Stimulated activated CD8-positive, alpha-beta memory T cell treated with anti-CD3 and anti-CD28 coated beads, Interleukin-7, amount 100 ng/mL, for 48 hours (primary cell): ENCODE data around the gene P2RY8.

Source experiments
- DNase-seq, 2 donors: peaks; one replicate each; pipeline ENCODE4 v3.0.0-alpha.2; 2020; ENCODE audit warnings: low read depth in 1 of 2; ENCODE audit errors: extremely low read depth in 1 of 2

The P2RY8 gene

DNA sequence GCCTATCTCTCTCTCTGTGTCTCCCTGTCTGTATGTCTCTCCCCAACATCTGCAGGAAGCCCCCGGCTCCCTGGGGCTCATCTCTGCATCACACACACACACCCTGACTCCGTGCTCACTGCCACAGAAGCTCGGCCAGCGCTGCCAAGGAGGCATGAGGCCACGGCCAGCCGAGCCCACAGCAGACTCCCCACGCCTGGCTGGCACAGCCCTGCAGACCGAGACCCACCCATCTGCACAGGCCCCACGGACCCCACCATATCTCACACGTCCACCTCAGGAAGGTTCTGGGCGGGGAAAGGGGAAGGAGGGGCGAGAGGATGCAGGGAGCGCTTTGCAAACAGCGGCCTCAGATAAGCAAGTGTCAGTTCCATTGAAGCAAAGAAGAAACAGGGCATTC lies 116.6 kb downstream of the P2RY8 start:
- DNase-seq, result no peak

DNA sequence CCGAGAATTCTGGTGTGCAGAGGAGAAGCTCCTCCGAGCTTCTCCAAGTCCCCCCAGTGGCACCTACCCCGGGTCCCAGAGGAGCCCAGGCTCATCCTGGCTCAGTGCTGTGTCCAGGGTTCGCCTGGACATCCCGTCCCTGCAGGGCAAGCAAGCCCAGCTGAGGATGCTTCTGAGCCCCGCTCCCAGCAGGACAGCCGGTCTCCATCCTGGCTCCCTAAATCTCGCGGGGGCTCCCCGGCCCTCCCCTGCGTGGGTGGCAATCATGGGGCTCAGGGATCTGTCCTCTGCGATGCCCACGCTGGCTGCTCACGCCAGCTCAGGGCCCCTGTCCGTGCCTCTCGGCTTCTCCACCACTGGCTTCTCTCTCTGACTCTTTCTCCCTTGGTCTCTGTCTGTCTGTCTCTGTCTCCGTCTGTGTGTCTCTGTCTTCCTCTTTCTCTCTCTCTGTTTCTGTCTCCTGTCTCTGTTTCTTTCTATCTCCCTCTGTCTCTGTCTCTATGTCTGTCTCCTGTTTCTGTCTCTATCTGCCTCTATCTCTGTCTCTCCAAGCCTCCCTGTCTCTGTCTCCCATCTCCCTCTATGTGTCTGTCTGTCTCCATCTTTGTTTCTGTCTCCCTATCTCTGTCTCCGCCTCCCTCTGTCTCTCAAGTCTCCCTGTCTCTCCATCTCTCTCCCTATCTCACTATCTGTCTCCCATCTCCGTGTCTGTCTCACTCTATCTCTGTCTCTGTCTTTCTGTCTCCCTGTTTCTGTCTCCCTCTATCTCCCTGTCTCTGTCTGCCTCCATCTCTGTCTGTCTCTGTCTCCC lies 117.2 kb downstream of the P2RY8 start:
- DNase-seq, result no peak

DNA sequence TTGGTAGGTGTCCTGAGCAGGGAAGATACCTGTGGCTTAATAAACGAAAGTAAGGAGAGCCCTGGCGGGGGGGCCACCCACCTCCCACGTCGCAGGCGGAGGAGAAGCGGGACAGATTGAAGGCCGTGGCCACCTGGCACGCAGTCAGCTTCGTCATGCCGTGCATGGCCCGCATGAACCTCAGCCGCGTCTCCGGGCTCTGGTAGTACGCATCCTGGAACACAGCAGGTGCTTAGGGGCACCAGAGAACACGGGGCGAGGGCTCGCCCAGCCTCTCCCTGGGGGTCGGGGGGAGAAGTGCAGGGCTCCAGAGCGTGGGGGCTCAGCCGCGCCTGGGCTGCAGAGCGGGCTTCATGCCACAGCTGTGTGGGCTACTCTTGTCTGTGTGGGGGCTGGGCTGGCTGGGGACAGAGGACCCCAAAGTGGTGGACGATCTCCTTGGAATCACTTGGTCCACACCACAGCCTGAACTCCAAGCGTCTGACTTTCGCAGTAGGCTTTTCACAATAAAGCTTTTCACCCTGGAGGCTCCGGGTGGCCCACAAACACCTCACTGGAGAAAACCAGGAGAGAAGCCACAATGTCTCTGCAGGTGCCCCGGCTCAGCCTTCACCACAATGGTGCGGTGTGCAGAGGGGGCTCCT lies 118.0 kb downstream of the P2RY8 start:
- DNase-seq, result no peak

DNA sequence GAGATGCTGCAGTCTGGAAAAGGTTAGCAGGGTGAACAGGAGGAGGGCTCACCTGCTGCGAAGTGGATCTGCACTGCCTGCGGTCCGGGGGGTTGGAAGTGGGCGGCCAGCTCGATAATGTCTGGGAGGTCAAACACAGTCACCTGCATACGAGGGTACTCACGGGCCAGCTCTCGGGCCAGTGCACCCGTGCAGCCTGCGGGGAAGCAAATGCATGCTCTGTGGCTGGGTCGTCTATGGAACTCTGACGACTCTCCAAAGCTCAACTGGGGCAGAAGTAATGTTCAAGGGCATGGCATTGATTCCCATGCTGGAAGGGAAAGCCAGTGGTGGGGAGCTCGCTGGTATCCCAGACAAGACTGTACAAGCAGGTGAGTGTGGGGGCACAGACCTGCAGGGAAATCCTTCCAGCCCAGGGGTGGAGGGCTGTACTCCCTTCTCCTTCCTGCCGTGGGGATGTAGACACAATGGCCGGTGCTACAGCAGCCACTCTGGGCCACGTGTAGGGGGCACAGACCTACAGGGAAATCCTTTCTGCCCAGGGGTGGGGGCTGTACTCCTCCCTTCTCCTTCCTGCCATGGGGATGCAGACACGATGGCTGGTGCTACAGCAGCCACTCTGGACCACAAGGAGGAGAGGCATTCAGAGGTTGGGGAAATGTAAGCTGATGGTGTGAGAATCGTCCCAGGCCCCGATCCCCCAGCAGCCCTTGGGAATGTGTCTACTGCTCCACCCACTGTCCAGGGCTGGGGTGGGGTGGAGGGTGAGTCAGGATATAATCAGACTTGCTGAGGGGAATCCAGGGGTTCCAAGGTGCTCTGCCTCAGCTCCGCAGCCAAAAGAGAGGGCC lies 118.8 kb downstream of the P2RY8 start:
- DNase-seq, result no peak

DNA sequence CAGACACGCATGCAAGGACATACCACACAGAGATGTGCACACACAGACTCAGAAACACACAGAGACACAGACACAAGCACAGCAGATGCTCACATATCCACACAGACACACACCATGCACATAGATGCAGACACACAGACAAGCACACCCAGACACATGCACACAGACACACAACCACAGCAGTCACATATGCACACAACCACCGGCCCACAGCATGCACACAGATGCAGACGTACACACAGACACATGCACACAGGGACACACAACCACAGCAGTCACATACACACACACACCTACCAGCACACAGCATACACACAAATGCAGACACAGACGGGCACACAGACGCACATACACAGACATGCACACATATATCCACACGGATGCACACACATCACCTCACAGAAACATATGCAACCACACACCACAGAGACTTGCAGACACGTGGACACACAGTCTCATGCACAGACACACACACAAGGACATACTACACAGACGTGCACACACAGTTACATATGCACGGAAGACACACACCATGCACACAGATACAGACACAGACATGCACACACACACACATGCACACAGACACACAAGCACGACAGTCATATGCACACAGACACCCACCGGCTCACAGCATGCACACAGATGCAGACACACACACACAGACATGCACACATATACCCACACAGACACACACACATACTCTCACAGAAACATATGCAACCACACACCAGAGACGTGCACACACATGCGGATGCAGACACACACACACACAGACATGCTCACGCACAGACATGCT lies 119.8 kb downstream of the P2RY8 start:
- DNase-seq, result no peak

DNA sequence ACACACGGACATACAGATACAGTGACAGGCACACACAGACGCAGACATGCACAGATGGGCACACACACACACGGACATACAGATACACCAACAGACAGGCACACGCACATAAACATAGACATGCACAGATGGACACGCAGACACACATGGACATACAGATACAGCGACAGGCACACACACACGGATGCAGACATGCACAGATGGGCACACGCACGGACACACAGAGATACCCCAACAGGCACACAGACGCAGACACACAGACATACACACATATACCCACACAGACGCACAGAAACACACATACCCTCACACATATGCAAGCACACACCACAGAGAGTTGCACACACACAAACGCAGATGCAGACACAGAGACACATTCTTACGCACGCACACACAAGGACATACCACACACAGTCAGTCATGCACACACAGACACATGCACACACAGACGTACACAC lies 120.6 kb downstream of the P2RY8 start:
- no peak for DNase-seq
